ENCODE measurements around the gene RENBP.
A peak's percentile ranks its signal among the peaks of the same experiment; 100 is the strongest.
"Not testable (repeated sequence)": the region's sequence is repeated elsewhere in the genome, so short reads cannot be mapped to it uniquely, and the experiment has no call there.

Gene RENBP

GRCh38 chrX:153984351-153985178, 40.1 kb upstream of the RENBP start:
- H3K27ac ChIP-seq: no peak overlapping the region

GRCh38 chrX:153983321-153983801, 38.9 kb upstream of the RENBP start:
- no peak for TF ChIP-seq ZFX (IDR thresholded peaks at IDR 0.05; ENCODE audit: borderline replicate concordance)
- no peak for TF ChIP-seq CTCF (IDR thresholded peaks at IDR 0.05)
- no peak overlapping the region for H3K27ac ChIP-seq

More at GRCh38 chrX:153984351-153985178, 40.1 kb upstream of the RENBP start:
- TF ChIP-seq CTCF (IDR thresholded peaks at IDR 0.05) (no peak), ZFX (IDR thresholded peaks at IDR 0.05; ENCODE audit: borderline replicate concordance) (no peak)

GRCh38 chrX:153981771-153982533, 37.5 kb upstream of the RENBP start:
- no peak overlapping the region for H3K27ac ChIP-seq
- no peak for TF ChIP-seq CTCF (IDR thresholded peaks at IDR 0.05)
- TF ChIP-seq ZFX (IDR thresholded peaks at IDR 0.05; ENCODE audit: borderline replicate concordance): no peak

- TF ChIP-seq CTCF (IDR thresholded peaks at IDR 0.05) (no peak), ZFX (IDR thresholded peaks at IDR 0.05; ENCODE audit: borderline replicate concordance) (no peak)
- no peak overlapping the region for H3K27ac ChIP-seq
Observed at GRCh38 chrX:153981231-153981630, 36.8 kb upstream of the RENBP start.

- H3K27ac ChIP-seq: not testable (repeated sequence)
Observed at GRCh38 chrX:153980394-153980793, 36.0 kb upstream of the RENBP start.

GRCh38 chrX:153974726-153975286, 30.4 kb upstream of the RENBP start:
- H3K27ac ChIP-seq: peak overlapping the region; percentile 97
- TF ChIP-seq ZFX (IDR thresholded peaks at IDR 0.05; ENCODE audit: borderline replicate concordance) (no peak), CTCF (IDR thresholded peaks at IDR 0.05) (no peak)

- TF ChIP-seq ZFX (IDR thresholded peaks at IDR 0.05; ENCODE audit: borderline replicate concordance) (no peak), CTCF (IDR thresholded peaks at IDR 0.05) (no peak)
- H3K27ac ChIP-seq: peak overlapping the region; percentile 97
Observed at GRCh38 chrX:153974003-153974725, 29.7 kb upstream of the RENBP start.

Measured in 22Rv1 (cell line).